Forelimb muscle (tissue), 1 donor: ENCODE measurements around the gene GNLY. TPM values are rescaled to one million over a fixed set of nuclear protein-coding genes. Genes with fewer than 3 reads are reported as not detected.

Experiments
- DNase-seq: peaks from one replicate; pipeline ENCODE4 v3.0.0-alpha.2; 2013; ENCODE audit warnings: low read depth
- polyA plus RNA-seq: library from polyadenylated mRNA; unstranded; fragments of 120-200 nt; gene quantifications from one replicate; pipeline ENCODE4 v1.2.1, GENCODE V29; 2013; ENCODE audit not compliant: insufficient read length

GNLY gene
- polyA plus RNA-seq, 1 donor, result 0.99 TPM

DNA sequence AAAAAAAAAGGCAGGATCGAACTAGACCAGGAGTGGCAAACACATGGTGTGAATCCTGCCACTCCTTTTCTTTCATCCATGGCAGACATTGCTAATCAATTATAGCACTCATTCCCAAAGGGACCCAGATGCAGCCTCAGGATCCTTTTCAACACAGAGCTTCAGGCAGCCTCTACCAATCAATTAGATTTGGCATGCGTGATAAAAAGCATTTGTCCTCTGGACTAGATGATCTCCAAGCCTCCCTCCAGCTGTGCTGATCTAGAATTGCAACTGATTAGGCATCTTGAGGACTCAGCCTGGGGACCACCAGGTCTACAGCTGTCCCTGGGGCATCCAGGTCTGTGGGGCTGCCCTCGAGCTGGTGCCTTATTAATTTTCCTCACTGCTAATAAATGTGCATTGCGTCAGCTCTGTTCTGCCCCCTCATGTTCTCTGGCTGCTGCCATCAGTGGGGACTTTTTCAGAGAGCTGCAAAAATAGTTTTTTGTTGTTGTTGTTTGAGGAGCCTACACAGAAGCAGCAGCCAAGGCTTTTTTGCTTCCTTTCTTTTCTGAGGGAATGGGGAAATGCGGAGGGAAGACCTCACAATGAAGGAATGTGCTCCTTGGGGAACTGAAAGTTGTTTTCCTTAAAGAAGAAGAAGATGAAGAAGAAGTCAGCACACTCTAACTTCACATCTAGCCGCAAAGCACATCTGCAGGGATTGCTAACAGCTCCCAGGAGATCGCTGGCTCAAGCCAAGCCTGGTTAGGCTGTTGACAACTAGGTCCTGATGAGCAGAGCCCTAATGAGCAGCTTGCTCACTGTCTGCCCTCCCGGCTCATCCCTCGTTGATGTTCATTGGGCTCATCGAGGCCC is 50.8 kb downstream of the GNLY start:
- peak; percentile 68 for DNase-seq

DNA sequence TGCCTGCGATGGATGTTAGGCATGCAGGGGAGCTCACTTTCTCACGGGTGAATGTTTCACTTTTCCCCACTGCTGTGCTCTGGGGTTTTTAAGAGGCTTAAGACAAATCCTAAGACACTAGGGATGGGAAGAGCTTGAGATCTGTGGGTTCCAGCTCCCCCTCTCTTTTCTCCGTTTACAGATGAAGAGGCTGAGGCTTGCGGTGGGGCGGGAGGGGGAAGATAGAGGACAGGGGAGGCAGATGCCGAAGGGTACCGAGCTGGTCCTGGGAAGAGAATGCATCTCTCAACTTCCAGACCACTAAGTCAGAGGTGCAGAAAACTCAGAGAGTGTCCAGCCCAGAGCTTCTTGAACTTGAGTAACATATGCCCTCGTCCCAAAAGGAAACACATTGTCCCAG is 51.5 kb downstream of the GNLY start:
- no peak for DNase-seq

DNA sequence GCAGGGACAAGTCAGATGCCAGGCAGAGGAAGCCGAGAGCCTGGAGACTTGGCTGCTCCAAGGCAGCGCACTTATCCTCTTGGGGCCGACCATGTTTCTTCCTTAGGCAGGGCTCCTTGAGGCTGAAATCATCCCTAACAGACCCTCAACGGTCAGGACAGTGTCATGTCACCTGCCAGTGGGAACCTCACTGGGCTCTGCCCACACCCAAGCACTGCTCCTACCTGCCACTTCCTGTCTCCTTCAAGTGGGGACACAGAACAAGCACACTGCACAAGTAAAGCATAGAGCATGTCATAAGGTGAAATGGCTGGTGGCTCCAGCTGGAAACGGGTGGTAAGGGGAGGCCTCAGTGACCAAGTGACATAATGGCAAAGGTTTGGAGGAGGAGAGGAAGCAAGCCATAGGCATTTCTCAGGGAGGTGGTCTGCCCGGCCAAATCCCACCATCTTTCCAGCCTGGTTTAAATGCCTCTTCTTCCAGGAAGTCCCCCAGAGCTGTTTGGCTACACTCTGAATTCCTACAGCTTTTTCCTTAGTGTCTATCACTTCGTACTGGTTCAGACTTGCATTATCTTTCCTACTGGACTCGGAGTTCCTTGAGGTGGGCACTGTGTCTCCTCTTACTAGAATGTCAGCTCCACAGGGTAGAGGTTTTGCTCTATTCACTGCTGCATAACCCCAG is 52.3 kb downstream of the GNLY start:
- DNase-seq, result no peak

DNA sequence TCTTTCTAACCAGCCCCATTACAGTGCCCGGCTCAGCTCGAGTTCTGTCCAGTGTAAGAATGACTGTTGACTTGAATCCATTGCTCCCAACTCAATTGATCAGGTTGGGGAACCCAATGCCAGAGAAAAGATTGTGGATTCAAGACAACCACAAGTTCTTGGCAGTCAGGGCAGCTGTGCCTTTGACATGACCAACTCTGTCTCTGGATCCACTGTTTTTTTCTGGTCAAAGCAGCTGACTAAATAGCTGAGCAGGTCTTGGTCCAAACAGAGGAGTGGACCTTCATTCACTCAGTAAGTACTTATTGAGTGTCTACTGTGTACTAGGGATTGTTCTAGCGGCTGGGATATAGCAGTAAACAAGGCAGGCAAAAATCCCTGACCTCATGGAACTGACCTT is 53.3 kb downstream of the GNLY start:
- no peak for DNase-seq

DNA sequence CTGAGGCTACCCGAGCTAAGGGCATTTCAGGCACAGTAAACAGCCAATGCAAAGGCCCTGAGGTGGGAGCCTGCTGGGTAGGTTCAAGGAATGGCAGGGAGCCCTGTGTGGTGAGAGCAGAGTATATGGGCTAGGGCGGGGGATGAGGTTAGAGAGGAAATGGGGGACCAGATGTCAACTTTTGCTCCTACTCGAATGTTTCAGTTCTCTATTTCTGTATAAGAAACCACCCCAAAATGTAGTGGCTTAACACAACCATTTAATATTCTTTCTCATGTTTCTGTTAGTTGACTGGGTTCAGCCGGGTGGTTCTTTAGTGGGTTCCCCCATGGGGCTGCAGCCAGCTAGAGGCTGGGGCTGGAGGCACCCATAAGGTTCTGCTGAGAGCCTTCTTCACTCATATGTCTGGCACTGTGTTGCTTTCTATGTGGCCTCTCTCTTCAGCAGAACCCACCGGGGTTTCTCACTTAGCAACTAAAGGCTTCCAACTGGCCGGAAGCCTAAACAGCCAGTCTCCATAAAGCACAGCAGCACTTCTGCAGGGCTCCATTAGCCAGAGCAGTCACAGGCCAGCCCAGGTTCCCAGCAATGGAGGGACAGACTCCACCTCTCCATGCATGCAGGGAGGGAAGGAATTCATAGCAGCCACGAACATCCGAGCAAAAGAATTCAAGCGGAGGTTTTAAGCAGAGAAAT is 54.0 kb downstream of the GNLY start:
- DNase-seq, result no peak

Other genes with a start within 250 kb of the GNLY start
- 233 TPM for gene MAT2A, start 155.2 kb upstream of the GNLY start, polyA plus RNA-seq
- 19.7 TPM for gene GGCX, start 132.9 kb upstream of the GNLY start, polyA plus RNA-seq
- 12.8 TPM for gene VAMP8, start 116.8 kb upstream of the GNLY start, polyA plus RNA-seq
- gene VAMP5, start 109.9 kb upstream of the GNLY start, polyA plus RNA-seq, result 43.5 TPM
- gene RNF181, start 98.6 kb upstream of the GNLY start, polyA plus RNA-seq, result 55.9 TPM
- gene TMEM150A, start 91.7 kb upstream of the GNLY start, polyA plus RNA-seq, result 9.9 TPM
- gene C2orf68, start 82.3 kb upstream of the GNLY start, polyA plus RNA-seq, result 49.3 TPM
- gene USP39, start 78.2 kb upstream of the GNLY start, polyA plus RNA-seq, result 37.9 TPM
- 0.08 TPM for gene SFTPB, start 26.2 kb upstream of the GNLY start, polyA plus RNA-seq
- 21.1 TPM for gene ATOH8, start 59.6 kb downstream of the GNLY start, polyA plus RNA-seq
- gene ST3GAL5, start 194.6 kb downstream of the GNLY start, polyA plus RNA-seq, result 32.8 TPM